SK-MEL-5 (cell line): ENCODE measurements around the gene SEMA4F. TPM values are rescaled to one million over a fixed set of nuclear protein-coding genes. Genes with fewer than 3 reads are reported as not detected.

ENCODE experiments used
- DNase-seq: peaks from one replicate; pipeline ENCODE4 v3.0.0-alpha.2; 2016; ENCODE audit warnings: low read depth, low spot score
- in situ Hi-C: cut with HindIII; loops from 2 replicates; pipeline ENCODE4 v1.10.0; 2016; ENCODE audit warnings: low sequenced_read_pairs, high pct_unique_total_duplicates, low pct_unique_long_range_greater_than_20kb
- total RNA-seq: library from RNA; depleted of rRNA; stranded (reverse); fragments of >200 nt; shearing (Covaris generic); gene quantifications from 2 replicates; pipeline ENCODE4 v1.2.3, GENCODE V29; 2014; rRNA removed

SEMA4F gene
- total RNA-seq, 1 experiment from 2014 or later: 16.3 TPM

GRCh38 chr2:74725287-74725686, 71.2 kb downstream of the SEMA4F start:
- no peak for DNase-seq
- in situ Hi-C loops: no loop called here

GRCh38 chr2:74728842-74729241, 74.8 kb downstream of the SEMA4F start:
- no peak for DNase-seq
- in situ Hi-C loops: no loop called here

GRCh38 chr2:74730530-74730929, 76.5 kb downstream of the SEMA4F start:
- in situ Hi-C loops: no loop called here
- DNase-seq: no peak

Other genes starting within 250 kb of the SEMA4F start
- 0.53 and 0.85 TPM in 2 replicates for gene C2orf81, start 232.6 kb upstream of the SEMA4F start, total RNA-seq
- gene WDR54, start 232.5 kb upstream of the SEMA4F start, total RNA-seq: 26.9 and 27.7 TPM in 2 replicates
- 56.1 and 59.5 TPM in 2 replicates for gene RTKN, start 212.3 kb upstream of the SEMA4F start, total RNA-seq
- gene INO80B, start 199.2 kb upstream of the SEMA4F start, total RNA-seq: 21.6 and 23.6 TPM in 2 replicates
- gene WBP1, start 195.8 kb upstream of the SEMA4F start, total RNA-seq: 45.9 and 52.1 TPM in 2 replicates
- 68.8 and 73.1 TPM in 2 replicates for gene MOGS, start 188.9 kb upstream of the SEMA4F start, total RNA-seq
- 55.9 and 66.3 TPM in 2 replicates for gene MRPL53, start 181.6 kb upstream of the SEMA4F start, total RNA-seq
- gene CCDC142, start 171.2 kb upstream of the SEMA4F start, total RNA-seq: 10.9 and 13.9 TPM in 2 replicates
- gene TTC31, start 171.2 kb upstream of the SEMA4F start, total RNA-seq: 16.5 and 17.6 TPM in 2 replicates
- 7.7 and 14.9 TPM in 2 replicates for gene LBX2, start 154.6 kb upstream of the SEMA4F start, total RNA-seq
- 72.8 and 72.9 TPM in 2 replicates for gene PCGF1, start 146.6 kb upstream of the SEMA4F start, total RNA-seq
- 0.16 and 0.55 TPM in 2 replicates for gene TLX2, start 139.8 kb upstream of the SEMA4F start, total RNA-seq
- 0.16 and 0.21 TPM in 2 replicates for gene DQX1, start 128.0 kb upstream of the SEMA4F start, total RNA-seq
- 366 and 433 TPM in 2 replicates for gene AUP1, start 124.5 kb upstream of the SEMA4F start, total RNA-seq
- gene HTRA2, start 124.3 kb upstream of the SEMA4F start, total RNA-seq: 99.6 and 106 TPM in 2 replicates
- gene LOXL3, start 100.3 kb upstream of the SEMA4F start, total RNA-seq: 29.6 and 30.4 TPM in 2 replicates
- 3.5 and 3.9 TPM in 2 replicates for gene DOK1, start 99.5 kb upstream of the SEMA4F start, total RNA-seq
- gene M1AP, start 5.9 kb upstream of the SEMA4F start, total RNA-seq: 0.08 and 0.21 TPM in 2 replicates
- gene HK2, start 179.9 kb downstream of the SEMA4F start, total RNA-seq: 39.2 and 52.1 TPM in 2 replicates